GM12873 (cell line): Measurements from ENCODE around the gene TIAM2.

ENCODE experiments used
- TF ChIP-seq, protein P1 (sequence below): IDR thresholded peaks from 2 replicates; pipeline ENCODE4 v1.5.1; 2012; ENCODE audit warnings: low read depth, mild to moderate bottlenecking, moderate library complexity, low read length, control low read depth; ENCODE audit not compliant: insufficient read depth; ENCODE audit errors: missing control alignments

Gene TIAM2

DNA sequence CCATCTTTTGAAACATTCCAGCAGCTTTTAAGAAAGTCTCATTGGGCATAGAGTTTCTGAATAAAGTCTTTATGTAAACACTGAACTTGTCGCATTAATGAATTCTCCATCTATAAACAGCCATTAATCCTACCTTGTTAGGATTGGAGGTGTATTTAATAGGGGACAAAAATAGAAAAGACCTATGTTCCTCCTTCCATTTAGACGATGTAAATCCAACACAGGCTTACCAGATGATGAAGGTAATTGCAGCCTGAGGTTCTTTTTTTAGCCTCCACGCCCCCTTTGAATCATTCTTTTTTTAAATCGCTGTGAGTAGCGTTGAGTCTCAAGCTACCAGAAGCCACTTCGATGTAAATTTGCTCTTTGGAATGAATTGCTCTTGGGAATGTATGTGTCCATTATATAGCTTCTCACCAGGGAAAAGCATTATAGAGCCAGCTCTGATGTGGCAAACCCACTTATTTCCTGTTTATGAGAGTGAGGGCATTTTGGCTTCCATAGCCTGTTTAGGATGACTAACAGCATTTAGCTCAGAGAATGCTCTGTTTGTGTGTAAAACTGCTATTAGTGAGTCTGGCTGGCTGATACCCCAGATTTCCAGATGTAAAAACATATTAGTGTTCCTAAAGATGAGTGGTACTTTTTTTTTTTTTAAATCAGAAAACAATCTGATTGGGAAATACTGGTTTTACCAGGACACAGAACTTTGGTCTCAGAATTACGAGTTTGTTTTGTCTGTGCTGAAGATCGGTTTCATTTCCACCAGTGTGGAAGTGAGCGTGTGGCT lies 193.8 kb downstream of the TIAM2 start:
- TF ChIP-seq, protein P1, sequence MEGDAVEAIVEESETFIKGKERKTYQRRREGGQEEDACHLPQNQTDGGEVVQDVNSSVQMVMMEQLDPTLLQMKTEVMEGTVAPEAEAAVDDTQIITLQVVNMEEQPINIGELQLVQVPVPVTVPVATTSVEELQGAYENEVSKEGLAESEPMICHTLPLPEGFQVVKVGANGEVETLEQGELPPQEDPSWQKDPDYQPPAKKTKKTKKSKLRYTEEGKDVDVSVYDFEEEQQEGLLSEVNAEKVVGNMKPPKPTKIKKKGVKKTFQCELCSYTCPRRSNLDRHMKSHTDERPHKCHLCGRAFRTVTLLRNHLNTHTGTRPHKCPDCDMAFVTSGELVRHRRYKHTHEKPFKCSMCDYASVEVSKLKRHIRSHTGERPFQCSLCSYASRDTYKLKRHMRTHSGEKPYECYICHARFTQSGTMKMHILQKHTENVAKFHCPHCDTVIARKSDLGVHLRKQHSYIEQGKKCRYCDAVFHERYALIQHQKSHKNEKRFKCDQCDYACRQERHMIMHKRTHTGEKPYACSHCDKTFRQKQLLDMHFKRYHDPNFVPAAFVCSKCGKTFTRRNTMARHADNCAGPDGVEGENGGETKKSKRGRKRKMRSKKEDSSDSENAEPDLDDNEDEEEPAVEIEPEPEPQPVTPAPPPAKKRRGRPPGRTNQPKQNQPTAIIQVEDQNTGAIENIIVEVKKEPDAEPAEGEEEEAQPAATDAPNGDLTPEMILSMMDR, result no peak

DNA sequence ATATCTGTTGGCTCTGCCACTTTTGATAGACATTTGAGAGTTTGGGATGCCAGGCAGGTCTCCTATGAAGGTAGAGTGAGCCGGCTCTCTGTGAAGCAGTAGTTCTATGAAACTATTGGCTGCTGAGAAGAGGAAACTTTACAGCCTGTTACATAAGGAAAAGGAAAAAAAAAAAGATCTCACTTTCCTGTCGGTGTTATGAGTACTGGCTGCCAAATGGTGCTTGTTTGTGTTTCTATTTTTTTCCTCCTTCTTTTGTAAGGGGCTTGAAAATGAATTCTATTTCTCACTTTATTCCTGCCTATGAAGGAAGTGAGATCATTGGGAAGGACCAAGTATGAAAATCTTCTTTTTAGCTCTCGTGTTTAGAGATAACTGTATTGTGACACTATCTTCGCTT lies 195.6 kb downstream of the TIAM2 start:
- TF ChIP-seq, protein P1, result no peak

DNA sequence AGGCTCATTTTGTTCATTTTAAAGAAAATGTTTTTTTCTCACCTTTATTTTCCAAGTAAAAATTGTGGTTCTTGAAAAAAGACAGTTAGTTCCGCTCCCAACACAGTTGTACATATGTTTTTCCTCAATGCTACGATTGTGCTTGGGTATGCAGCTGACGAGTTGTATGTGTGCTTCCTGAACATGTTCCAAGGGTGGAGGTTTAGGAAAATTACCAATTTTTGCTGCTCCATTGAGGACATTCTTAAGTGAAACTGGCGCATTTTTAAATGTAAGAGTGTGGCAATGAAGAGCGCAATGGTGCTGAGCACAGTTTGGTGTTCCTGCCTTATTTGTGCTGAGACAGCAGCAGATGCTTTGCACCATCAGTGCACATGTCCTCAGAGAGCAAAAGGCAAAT lies 198.4 kb downstream of the TIAM2 start:
- TF ChIP-seq, protein P1, result no peak

DNA sequence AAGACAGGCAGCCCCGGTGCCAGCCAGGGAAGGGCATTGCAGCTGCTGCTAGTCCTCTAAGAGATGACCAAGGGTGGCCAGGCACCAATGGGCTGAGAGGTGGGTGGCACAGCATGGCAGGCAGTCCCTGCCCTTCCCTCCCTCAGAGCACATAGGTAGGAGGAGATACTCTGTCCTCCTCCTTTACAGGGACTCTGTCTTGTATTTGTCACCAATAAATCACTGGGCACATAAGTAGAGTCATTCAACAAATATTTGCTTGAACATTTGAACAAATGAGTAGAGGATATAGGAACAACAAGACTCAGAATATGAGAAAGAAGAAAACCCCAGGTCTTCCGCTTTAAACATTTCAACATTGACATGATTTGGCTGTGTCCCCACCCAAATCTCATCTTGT lies 199.3 kb downstream of the TIAM2 start:
- TF ChIP-seq, protein P1, result no peak

DNA sequence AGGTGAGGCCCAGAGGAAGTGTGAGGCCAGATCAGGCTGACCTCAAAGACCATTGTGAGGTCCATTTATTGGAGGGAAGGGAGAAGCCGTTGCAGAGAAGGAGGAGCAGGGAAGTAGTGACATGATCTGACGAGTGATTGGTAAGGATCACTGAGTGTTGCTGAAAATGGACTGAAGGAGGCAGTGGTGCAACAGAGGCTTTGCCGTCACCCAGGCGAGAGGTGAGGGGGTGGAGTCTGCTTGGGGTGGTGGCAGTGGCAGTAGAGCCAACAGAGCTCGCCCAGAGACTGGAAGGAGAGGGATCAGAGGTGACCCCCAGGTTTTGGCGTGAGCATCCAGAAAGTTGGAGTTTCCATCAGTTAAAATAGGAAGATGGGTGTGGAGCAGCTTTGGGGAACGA lies 200.8 kb downstream of the TIAM2 start:
- TF ChIP-seq, protein P1, result no peak

DNA sequence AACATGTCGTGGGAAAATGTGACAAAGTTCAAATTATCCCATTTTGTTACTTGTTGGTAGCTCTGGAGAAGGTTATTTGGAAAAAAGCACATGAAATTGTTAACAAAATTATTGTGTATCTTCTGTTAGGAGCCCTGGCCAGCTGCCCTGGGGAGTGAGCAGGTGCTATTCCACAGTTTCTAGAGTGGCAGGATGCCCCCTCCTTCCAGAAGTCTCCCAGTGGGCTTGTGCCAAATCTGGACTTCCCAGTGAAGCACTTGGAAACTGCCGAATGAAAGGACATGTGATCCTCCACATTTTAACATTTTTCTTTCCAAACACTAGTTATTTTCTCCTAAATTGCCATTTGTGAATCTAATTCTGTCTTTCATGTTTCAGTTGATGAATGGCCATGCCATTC lies 201.8 kb downstream of the TIAM2 start:
- TF ChIP-seq, protein P1, result no peak

DNA sequence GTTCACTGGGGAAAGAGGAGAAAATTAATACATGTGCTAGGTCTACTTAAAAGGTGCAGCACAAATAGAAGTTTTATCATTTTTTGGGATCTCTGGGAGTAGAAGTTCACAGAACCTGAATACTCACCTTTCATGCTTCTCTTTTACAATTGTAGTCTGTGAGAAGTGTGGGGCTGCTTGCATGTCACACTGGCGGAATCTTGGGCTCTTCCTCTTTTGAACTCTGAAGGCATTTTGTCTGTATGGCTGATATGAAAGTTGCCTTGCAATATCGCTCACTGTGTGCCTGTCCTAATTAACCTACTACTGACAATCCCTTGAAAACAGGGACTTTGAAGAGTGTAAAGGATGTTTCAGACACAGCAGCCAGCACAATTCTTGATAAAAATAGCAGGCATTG lies 202.8 kb downstream of the TIAM2 start:
- TF ChIP-seq, protein P1, result no peak
